GM23338 (cell line): Measurements from ENCODE around the gene ABHD5. TPM values are rescaled to one million over a fixed set of nuclear protein-coding genes. Genes with fewer than 3 reads are reported as not detected.
A peak's percentile ranks its signal among the peaks of the same experiment; 100 is the strongest.

Source experiments
- ATAC-seq: fragments of 200-7000 bp; cut with Tn5 transposase; 3 replicates; pipeline ENCODE4 v1.9.1; 2020
- DNase-seq: peaks from one replicate; pipeline ENCODE4 v3.0.0-alpha.2; 2015; ENCODE audit warnings: low spot score
- H2AFZ ChIP-seq: fragments of 200-600 bp; sonication (generic); 2 replicates; pipeline ENCODE4 v1.8.0; 2016; ENCODE audit warnings: antibody characterized with exemption, mild to moderate bottlenecking, moderate library complexity
- H3F3A ChIP-seq: fragments of 200-600 bp; sonication (generic); replicated peaks from 2 replicates; pipeline ENCODE4 v1.8.0; 2017; ENCODE audit warnings: antibody characterized with exemption, mixed run types, low read depth
- H3K27ac ChIP-seq: fragments of 200-600 bp; sonication (generic); 2 replicates; pipeline ENCODE4 v1.6.1; 2016; ENCODE audit warnings: low read depth
- H3K27me3 ChIP-seq: fragments of 200-600 bp; sonication (generic); 2 replicates; pipeline ENCODE4 v1.8.0; 2016; ENCODE audit warnings: mild to moderate bottlenecking, mixed run types, moderate library complexity; ENCODE audit not compliant: insufficient read depth
- H3K36me3 ChIP-seq: fragments of 200-600 bp; sonication (generic); 2 replicates; pipeline ENCODE4 v1.8.0; 2016; ENCODE audit warnings: mild to moderate bottlenecking; ENCODE audit not compliant: insufficient read depth
- H3K4me1 ChIP-seq: fragments of 200-600 bp; sonication (generic); 2 replicates; pipeline ENCODE4 v1.8.0; 2016; ENCODE audit warnings: mild to moderate bottlenecking, moderate library complexity; ENCODE audit not compliant: insufficient read depth
- H3K4me2 ChIP-seq: fragments of 200-600 bp; sonication (generic); 2 replicates; pipeline ENCODE4 v1.7.1; 2017; ENCODE audit warnings: mixed run types
- H3K4me3 ChIP-seq: fragments of 200-600 bp; sonication (generic); 2 replicates; pipeline ENCODE4 v1.6.1; 2016; ENCODE audit warnings: mixed run types
- H3K79me2 ChIP-seq: fragments of 200-600 bp; sonication (generic); replicated peaks from 2 replicates; pipeline ENCODE4 v1.8.0; 2017; ENCODE audit warnings: mild to moderate bottlenecking; ENCODE audit not compliant: insufficient read depth
- H3K9me2 ChIP-seq: fragments of 200-600 bp; sonication (generic); 2 replicates; pipeline ENCODE4 v1.8.0; 2017; ENCODE audit not compliant: insufficient read depth
- H4K20me1 ChIP-seq: fragments of 200-600 bp; sonication (generic); replicated peaks from 2 replicates; pipeline ENCODE4 v1.8.0; 2017; ENCODE audit warnings: mild to moderate bottlenecking; ENCODE audit not compliant: insufficient read depth
- H3K27ac Mint-ChIP-seq: 2 replicates; pipeline ENCODE4 v1.8.0; 2020; ENCODE audit warnings: inconsistent platforms, mild to moderate bottlenecking, moderate library complexity, mixed read lengths
- H3K27me3 Mint-ChIP-seq: 3 replicates; pipeline ENCODE4 v1.8.0; 2022; ENCODE audit warnings: low read depth, mild to moderate bottlenecking, moderate library complexity, mixed read lengths, inconsistent platforms; ENCODE audit not compliant: insufficient read depth, poor library complexity
- H3K36me3 Mint-ChIP-seq: 3 replicates; pipeline ENCODE4 v1.8.0; 2021; ENCODE audit warnings: low read depth, mild to moderate bottlenecking, inconsistent platforms, moderate library complexity, mixed read lengths
- H3K4me1 Mint-ChIP-seq: 3 replicates; pipeline ENCODE4 v1.8.0; 2020; ENCODE audit warnings: mild to moderate bottlenecking, inconsistent platforms, mixed read lengths
- H3K4me3 Mint-ChIP-seq: 3 replicates; pipeline ENCODE4 v1.8.0; 2021; ENCODE audit warnings: moderate library complexity, mild to moderate bottlenecking, inconsistent platforms, mixed read lengths
- H3K9me3 Mint-ChIP-seq: 3 replicates; pipeline ENCODE4 v1.8.0; 2020; ENCODE audit warnings: moderate library complexity, mild to moderate bottlenecking, inconsistent platforms, mixed read lengths
- CREB1 ChIP-seq: fragments of 250-450 bp; sonication (Bioruptor Pico); IDR thresholded peaks from 2 replicates; pipeline ENCODE4 v1.5.0; 2020; ENCODE audit warnings: low read depth, mild to moderate bottlenecking, moderate library complexity
- EZH2 ChIP-seq: fragments of 200-600 bp; sonication (generic); IDR thresholded peaks from one replicate; pipeline ENCODE4 v1.8.0; 2017; ENCODE audit warnings: antibody characterized with exemption, mild to moderate bottlenecking, low read depth; ENCODE audit not compliant: unreplicated experiment
- EZH2phosphoT487 ChIP-seq: fragments of 200-600 bp; sonication (generic); IDR thresholded peaks from one replicate; pipeline ENCODE4 v1.8.1; 2018; ENCODE audit warnings: antibody characterized with exemption; ENCODE audit not compliant: unreplicated experiment
- JUNB ChIP-seq: IDR thresholded peaks from one replicate; pipeline ENCODE4 v1.6.1; 2016; ENCODE audit warnings: antibody characterized with exemption; ENCODE audit not compliant: unreplicated experiment
- NANOG ChIP-seq: IDR thresholded peaks from 2 replicates; pipeline ENCODE4 v1.6.1; 2016; ENCODE audit warnings: antibody characterized with exemption, borderline replicate concordance
- POLR2AphosphoS5 ChIP-seq: IDR thresholded peaks from 2 replicates; pipeline ENCODE4 v1.6.1; 2016; ENCODE audit warnings: antibody characterized with exemption, low read depth
- STAT1 ChIP-seq: IDR thresholded peaks from one replicate; pipeline ENCODE4 v1.6.1; 2016; ENCODE audit warnings: antibody characterized with exemption; ENCODE audit not compliant: unreplicated experiment
- ZNF114 ChIP-seq: fragments of 250-450 bp; sonication (Bioruptor Pico); IDR thresholded peaks from 2 replicates; pipeline ENCODE4 v1.5.0; 2020; ENCODE audit warnings: mild to moderate bottlenecking, moderate library complexity
- ZNF331 ChIP-seq: fragments of 250-450 bp; sonication (Bioruptor Pico); IDR thresholded peaks from 2 replicates; pipeline ENCODE4 v1.5.0; 2020; ENCODE audit warnings: low read depth, mild to moderate bottlenecking, moderate library complexity
- polyA plus RNA-seq: library from polyadenylated mRNA; unstranded; fragments of >200 nt; fragmentation: Nextera tagmentation; extraction: Ambion mirVana; gene quantifications from 2 replicates; pipeline ENCODE4 v1.2.1, GENCODE V29; 2016
- total RNA-seq: library from RNA; depleted of rRNA; stranded (reverse); fragments of >200 nt; shearing (Covaris generic); gene quantifications from 2 replicates; pipeline ENCODE4 v1.2.3, GENCODE V29; 2014
- TF ChIP-seq, protein P1 (sequence below), 2 experiments: fragments of 200-600 bp in 1 of 2; sonication (generic) in 1 of 2; conservative IDR thresholded peaks; 2 replicates each; pipeline versions ENCODE4 v1.5.1 to v1.6.1; 2016 to 2017; ENCODE audit warnings: antibody characterized with exemption in 2 of 2, low read depth in 2 of 2, mild to moderate bottlenecking in 2 of 2, moderate library complexity in 1 of 2
- TF ChIP-seq, protein P2 (sequence below): IDR thresholded peaks from 2 replicates; pipeline ENCODE4 v1.6.1; 2016; ENCODE audit warnings: antibody characterized with exemption
- TF ChIP-seq, protein P3 (sequence below): fragments of 250-450 bp; sonication (Bioruptor Pico); IDR thresholded peaks from 2 replicates; pipeline ENCODE4 v1.5.0; 2020; ENCODE audit warnings: mild to moderate bottlenecking, moderate library complexity
- TF ChIP-seq, protein P4 (sequence below): IDR thresholded peaks from one replicate; pipeline ENCODE4 v1.6.1; 2018; ENCODE audit warnings: antibody characterized with exemption; ENCODE audit not compliant: unreplicated experiment

ABHD5 gene
- total and polyA plus RNA-seq, 2 experiments from 2014 or later: 12.1 to 12.3 TPM

GRCh38 chr3:43758592-43759225 is 68.0 kb downstream of the ABHD5 start:
- Histone ChIP-seq H3K9me2 (peaks cover 4% of the 10 kb centered on the region; the same call in 1 of the 2 replicates), H3K79me2 (no peaks in the 10 kb centered on the region), H3K4me1 (peaks cover 5% of the 10 kb centered on the region; the same call in 1 of the 2 replicates), H3K36me3 (no peaks in the 10 kb centered on the region), H3K4me3 (no peak overlapping the region), H3K4me2 (no peak overlapping the region), H2AFZ (peak overlapping the region; percentile 81), H3K27ac (0 out of 2 replicates have a peak overlapping the region, but pooled peaks have one; percentile 55), H3F3A (no peaks in the 10 kb centered on the region), H3K27me3 (no peaks in the 10 kb centered on the region), H4K20me1 (no peaks in the 10 kb centered on the region)
- no peak overlapping the region for H3K27ac Mint-ChIP-seq
- DNase-seq (peak; percentile 7), ATAC-seq (peak; percentile 74)
- H3K4me3 Mint-ChIP-seq: no peak overlapping the region
- H3K27me3 Mint-ChIP-seq: peaks cover 2% of the 10 kb centered on the region
- TF ChIP-seq ZNF114 (CRISPR knock-in tag) (no peak), STAT1 (no peak), EZH2phosphoT487 (no peak), POLR2AphosphoS5 (no peak), NANOG (no peak), JUNB (no peak), ZNF331 (CRISPR knock-in tag) (no peak), CREB1 (no peak), EZH2 (no peak)
- TF ChIP-seq, protein P1, sequence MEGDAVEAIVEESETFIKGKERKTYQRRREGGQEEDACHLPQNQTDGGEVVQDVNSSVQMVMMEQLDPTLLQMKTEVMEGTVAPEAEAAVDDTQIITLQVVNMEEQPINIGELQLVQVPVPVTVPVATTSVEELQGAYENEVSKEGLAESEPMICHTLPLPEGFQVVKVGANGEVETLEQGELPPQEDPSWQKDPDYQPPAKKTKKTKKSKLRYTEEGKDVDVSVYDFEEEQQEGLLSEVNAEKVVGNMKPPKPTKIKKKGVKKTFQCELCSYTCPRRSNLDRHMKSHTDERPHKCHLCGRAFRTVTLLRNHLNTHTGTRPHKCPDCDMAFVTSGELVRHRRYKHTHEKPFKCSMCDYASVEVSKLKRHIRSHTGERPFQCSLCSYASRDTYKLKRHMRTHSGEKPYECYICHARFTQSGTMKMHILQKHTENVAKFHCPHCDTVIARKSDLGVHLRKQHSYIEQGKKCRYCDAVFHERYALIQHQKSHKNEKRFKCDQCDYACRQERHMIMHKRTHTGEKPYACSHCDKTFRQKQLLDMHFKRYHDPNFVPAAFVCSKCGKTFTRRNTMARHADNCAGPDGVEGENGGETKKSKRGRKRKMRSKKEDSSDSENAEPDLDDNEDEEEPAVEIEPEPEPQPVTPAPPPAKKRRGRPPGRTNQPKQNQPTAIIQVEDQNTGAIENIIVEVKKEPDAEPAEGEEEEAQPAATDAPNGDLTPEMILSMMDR (conservative IDR thresholded peaks at IDR 0.05; ENCODE audit: low read depth in 2 of 2): no peak
- TF ChIP-seq, protein P2, sequence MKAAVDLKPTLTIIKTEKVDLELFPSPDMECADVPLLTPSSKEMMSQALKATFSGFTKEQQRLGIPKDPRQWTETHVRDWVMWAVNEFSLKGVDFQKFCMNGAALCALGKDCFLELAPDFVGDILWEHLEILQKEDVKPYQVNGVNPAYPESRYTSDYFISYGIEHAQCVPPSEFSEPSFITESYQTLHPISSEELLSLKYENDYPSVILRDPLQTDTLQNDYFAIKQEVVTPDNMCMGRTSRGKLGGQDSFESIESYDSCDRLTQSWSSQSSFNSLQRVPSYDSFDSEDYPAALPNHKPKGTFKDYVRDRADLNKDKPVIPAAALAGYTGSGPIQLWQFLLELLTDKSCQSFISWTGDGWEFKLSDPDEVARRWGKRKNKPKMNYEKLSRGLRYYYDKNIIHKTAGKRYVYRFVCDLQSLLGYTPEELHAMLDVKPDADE: no peak
- TF ChIP-seq, protein P3, sequence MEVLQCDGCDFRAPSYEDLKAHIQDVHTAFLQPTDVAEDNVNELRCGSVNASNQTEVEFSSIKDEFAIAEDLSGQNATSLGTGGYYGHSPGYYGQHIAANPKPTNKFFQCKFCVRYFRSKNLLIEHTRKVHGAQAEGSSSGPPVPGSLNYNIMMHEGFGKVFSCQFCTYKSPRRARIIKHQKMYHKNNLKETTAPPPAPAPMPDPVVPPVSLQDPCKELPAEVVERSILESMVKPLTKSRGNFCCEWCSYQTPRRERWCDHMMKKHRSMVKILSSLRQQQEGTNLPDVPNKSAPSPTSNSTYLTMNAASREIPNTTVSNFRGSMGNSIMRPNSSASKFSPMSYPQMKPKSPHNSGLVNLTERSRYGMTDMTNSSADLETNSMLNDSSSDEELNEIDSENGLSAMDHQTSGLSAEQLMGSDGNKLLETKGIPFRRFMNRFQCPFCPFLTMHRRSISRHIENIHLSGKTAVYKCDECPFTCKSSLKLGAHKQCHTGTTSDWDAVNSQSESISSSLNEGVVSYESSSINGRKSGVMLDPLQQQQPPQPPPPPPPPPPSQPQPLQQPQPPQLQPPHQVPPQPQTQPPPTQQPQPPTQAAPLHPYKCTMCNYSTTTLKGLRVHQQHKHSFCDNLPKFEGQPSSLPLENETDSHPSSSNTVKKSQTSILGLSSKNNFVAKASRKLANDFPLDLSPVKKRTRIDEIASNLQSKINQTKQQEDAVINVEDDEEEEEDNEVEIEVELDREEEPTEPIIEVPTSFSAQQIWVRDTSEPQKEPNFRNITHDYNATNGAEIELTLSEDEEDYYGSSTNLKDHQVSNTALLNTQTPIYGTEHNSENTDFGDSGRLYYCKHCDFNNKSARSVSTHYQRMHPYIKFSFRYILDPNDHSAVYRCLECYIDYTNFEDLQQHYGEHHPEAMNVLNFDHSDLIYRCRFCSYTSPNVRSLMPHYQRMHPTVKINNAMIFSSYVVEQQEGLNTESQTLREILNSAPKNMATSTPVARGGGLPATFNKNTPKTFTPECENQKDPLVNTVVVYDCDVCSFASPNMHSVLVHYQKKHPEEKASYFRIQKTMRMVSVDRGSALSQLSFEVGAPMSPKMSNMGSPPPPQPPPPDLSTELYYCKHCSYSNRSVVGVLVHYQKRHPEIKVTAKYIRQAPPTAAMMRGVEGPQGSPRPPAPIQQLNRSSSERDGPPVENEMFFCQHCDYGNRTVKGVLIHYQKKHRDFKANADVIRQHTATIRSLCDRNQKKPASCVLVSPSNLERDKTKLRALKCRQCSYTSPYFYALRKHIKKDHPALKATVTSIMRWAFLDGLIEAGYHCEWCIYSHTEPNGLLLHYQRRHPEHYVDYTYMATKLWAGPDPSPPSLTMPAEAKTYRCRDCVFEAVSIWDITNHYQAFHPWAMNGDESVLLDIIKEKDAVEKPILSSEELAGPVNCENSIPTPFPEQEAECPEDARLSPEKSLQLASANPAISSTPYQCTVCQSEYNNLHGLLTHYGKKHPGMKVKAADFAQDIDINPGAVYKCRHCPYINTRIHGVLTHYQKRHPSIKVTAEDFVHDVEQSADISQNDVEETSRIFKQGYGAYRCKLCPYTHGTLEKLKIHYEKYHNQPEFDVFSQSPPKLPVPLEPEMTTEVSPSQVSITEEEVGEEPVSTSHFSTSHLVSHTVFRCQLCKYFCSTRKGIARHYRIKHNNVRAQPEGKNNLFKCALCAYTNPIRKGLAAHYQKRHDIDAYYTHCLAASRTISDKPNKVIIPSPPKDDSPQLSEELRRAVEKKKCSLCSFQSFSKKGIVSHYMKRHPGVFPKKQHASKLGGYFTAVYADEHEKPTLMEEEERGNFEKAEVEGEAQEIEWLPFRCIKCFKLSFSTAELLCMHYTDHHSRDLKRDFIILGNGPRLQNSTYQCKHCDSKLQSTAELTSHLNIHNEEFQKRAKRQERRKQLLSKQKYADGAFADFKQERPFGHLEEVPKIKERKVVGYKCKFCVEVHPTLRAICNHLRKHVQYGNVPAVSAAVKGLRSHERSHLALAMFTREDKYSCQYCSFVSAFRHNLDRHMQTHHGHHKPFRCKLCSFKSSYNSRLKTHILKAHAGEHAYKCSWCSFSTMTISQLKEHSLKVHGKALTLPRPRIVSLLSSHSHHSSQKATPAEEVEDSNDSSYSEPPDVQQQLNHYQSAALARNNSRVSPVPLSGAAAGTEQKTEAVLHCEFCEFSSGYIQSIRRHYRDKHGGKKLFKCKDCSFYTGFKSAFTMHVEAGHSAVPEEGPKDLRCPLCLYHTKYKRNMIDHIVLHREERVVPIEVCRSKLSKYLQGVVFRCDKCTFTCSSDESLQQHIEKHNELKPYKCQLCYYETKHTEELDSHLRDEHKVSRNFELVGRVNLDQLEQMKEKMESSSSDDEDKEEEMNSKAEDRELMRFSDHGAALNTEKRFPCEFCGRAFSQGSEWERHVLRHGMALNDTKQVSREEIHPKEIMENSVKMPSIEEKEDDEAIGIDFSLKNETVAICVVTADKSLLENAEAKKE (CRISPR knock-in tag): no peak
- TF ChIP-seq, protein P4, sequence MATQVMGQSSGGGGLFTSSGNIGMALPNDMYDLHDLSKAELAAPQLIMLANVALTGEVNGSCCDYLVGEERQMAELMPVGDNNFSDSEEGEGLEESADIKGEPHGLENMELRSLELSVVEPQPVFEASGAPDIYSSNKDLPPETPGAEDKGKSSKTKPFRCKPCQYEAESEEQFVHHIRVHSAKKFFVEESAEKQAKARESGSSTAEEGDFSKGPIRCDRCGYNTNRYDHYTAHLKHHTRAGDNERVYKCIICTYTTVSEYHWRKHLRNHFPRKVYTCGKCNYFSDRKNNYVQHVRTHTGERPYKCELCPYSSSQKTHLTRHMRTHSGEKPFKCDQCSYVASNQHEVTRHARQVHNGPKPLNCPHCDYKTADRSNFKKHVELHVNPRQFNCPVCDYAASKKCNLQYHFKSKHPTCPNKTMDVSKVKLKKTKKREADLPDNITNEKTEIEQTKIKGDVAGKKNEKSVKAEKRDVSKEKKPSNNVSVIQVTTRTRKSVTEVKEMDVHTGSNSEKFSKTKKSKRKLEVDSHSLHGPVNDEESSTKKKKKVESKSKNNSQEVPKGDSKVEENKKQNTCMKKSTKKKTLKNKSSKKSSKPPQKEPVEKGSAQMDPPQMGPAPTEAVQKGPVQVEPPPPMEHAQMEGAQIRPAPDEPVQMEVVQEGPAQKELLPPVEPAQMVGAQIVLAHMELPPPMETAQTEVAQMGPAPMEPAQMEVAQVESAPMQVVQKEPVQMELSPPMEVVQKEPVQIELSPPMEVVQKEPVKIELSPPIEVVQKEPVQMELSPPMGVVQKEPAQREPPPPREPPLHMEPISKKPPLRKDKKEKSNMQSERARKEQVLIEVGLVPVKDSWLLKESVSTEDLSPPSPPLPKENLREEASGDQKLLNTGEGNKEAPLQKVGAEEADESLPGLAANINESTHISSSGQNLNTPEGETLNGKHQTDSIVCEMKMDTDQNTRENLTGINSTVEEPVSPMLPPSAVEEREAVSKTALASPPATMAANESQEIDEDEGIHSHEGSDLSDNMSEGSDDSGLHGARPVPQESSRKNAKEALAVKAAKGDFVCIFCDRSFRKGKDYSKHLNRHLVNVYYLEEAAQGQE: no peak
- peaks cover 18% of the 10 kb centered on the region for H3K4me1 Mint-ChIP-seq
- no peaks in the 10 kb centered on the region for H3K36me3 Mint-ChIP-seq
- H3K9me3 Mint-ChIP-seq: no peaks in the 10 kb centered on the region
